Smooth muscle cell (in vitro differentiated cells): Measurements from ENCODE around the gene SAE1. TPM values are rescaled to one million over a fixed set of nuclear protein-coding genes. Genes with fewer than 3 reads are reported as not detected.

Experiments
- DNase-seq: peaks from one replicate; lab custom pipeline; 2025; ENCODE audit not compliant: unreplicated experiment; lab: John Stamatoyannopoulos, UW
- H2AFZ ChIP-seq: fragments of 200-600 bp; sonication (generic); 2 replicates; pipeline ENCODE4 v1.6.0; 2016; ENCODE audit warnings: antibody characterized with exemption, low read depth, mild to moderate bottlenecking
- H3F3A ChIP-seq: fragments of 200-600 bp; sonication (generic); 2 replicates; pipeline ENCODE4 v1.6.0; 2017; ENCODE audit warnings: antibody characterized with exemption, low read depth
- H3K27ac ChIP-seq: fragments of 200-600 bp; sonication (generic); 2 replicates; pipeline ENCODE4 v1.5.1; 2016; ENCODE audit warnings: low read depth, mild to moderate bottlenecking
- H3K27me3 ChIP-seq: fragments of 200-600 bp; sonication (generic); 2 replicates; pipeline ENCODE4 v1.6.1; 2016; ENCODE audit warnings: low read depth, mild to moderate bottlenecking
- H3K36me3 ChIP-seq: fragments of 200-600 bp; sonication (generic); 2 replicates; pipeline ENCODE4 v1.5.1; 2016; ENCODE audit warnings: low read depth
- H3K4me1 ChIP-seq: fragments of 200-600 bp; sonication (generic); 2 replicates; pipeline ENCODE4 v1.5.1; 2016; ENCODE audit warnings: low read depth
- H3K4me2 ChIP-seq: fragments of 200-600 bp; sonication (generic); 2 replicates; pipeline ENCODE4 v1.6.0; 2016; ENCODE audit warnings: mild to moderate bottlenecking
- H3K4me3 ChIP-seq: fragments of 200-600 bp; sonication (generic); 2 replicates; pipeline ENCODE4 v1.5.1; 2016; ENCODE audit warnings: mild to moderate bottlenecking
- H3K79me2 ChIP-seq: fragments of 200-600 bp; sonication (generic); 2 replicates; pipeline ENCODE4 v1.6.0; 2016; ENCODE audit warnings: low read depth, mild to moderate bottlenecking
- H3K9ac ChIP-seq: fragments of 200-600 bp; sonication (generic); 2 replicates; pipeline ENCODE4 v1.6.0; 2016; ENCODE audit warnings: low read depth
- H3K9me3 ChIP-seq: fragments of 200-600 bp; sonication (generic); replicated peaks from 2 replicates; pipeline ENCODE4 v1.5.1; 2016; ENCODE audit warnings: low read depth
- H4K20me1 ChIP-seq: fragments of 200-600 bp; sonication (generic); 2 replicates; pipeline ENCODE4 v1.6.0; 2016; ENCODE audit warnings: low read depth
- WGBS: methylation state at CpG from one replicate; pipeline ENCODE4 v1.1.7; 2016; ENCODE audit warnings: low lambda C conversion rate; 5-methylcytosine and 5-hydroxymethylcytosine counted together
- polyA plus RNA-seq: library from polyadenylated mRNA; unstranded; fragments of >200 nt; fragmentation: Nextera tagmentation; extraction: Ambion mirVana; gene quantifications from 2 replicates; pipeline ENCODE4 v1.2.1, GENCODE V29; 2016
- total RNA-seq: library from RNA; depleted of rRNA; stranded (reverse); fragments of >200 nt; gene quantifications from 2 replicates; pipeline ENCODE4 v1.2.3, GENCODE V29; 2014
- TF ChIP-seq, protein P1 (sequence below): fragments of 200-600 bp; sonication (generic); IDR thresholded peaks from 2 replicates; pipeline ENCODE4 v1.5.1; 2017; ENCODE audit warnings: borderline replicate concordance, mild to moderate bottlenecking, antibody characterized with exemption; ENCODE audit not compliant: insufficient read depth, poor library complexity, severe bottlenecking

The SAE1 gene
- total and polyA plus RNA-seq, 2 experiments from 2014 or later = 65.9 to 89.4 TPM

GRCh38 chr19:47210689-47211316 lies 80.2 kb downstream of the SAE1 start:
- no peak overlapping the region for H2AFZ ChIP-seq

GRCh38 chr19:47215581-47215980 lies 84.9 kb downstream of the SAE1 start:
- 97% methylated on average over 5 of the region's 5 CpGs for WGBS
- TF ChIP-seq, protein P1, sequence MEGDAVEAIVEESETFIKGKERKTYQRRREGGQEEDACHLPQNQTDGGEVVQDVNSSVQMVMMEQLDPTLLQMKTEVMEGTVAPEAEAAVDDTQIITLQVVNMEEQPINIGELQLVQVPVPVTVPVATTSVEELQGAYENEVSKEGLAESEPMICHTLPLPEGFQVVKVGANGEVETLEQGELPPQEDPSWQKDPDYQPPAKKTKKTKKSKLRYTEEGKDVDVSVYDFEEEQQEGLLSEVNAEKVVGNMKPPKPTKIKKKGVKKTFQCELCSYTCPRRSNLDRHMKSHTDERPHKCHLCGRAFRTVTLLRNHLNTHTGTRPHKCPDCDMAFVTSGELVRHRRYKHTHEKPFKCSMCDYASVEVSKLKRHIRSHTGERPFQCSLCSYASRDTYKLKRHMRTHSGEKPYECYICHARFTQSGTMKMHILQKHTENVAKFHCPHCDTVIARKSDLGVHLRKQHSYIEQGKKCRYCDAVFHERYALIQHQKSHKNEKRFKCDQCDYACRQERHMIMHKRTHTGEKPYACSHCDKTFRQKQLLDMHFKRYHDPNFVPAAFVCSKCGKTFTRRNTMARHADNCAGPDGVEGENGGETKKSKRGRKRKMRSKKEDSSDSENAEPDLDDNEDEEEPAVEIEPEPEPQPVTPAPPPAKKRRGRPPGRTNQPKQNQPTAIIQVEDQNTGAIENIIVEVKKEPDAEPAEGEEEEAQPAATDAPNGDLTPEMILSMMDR = no peak
- H3K27ac ChIP-seq = no peak overlapping the region
- no peaks in the 10 kb centered on the region for H3K9me3 ChIP-seq
- H3K9ac ChIP-seq = no peak overlapping the region
- H3K79me2 ChIP-seq = no peaks in the 10 kb centered on the region
- no peak overlapping the region for H2AFZ ChIP-seq
- H3F3A ChIP-seq = no peaks in the 10 kb centered on the region
- DNase-seq = no peak
- H3K4me2 ChIP-seq = no peak overlapping the region
- H4K20me1 ChIP-seq = no peaks in the 10 kb centered on the region
- H3K4me1 ChIP-seq = no peaks in the 10 kb centered on the region
- H3K36me3 ChIP-seq = no peaks in the 10 kb centered on the region
- no peaks in the 10 kb centered on the region for H3K27me3 ChIP-seq
- H3K4me3 ChIP-seq = no peak overlapping the region

More at GRCh38 chr19:47210689-47211316, 80.2 kb downstream of the SAE1 start:
- Histone ChIP-seq H3F3A (peaks cover 9% of the 10 kb centered on the region), H3K36me3 (peaks cover 4% of the 10 kb centered on the region), H3K27me3 (no peaks in the 10 kb centered on the region), H3K9me3 (no peaks in the 10 kb centered on the region), H3K27ac (peak overlapping the region; percentile 71), H3K9ac (peak overlapping the region; percentile 69), H3K4me2 (peak overlapping the region; percentile 59), H3K4me3 (no peak overlapping the region), H3K79me2 (no peaks in the 10 kb centered on the region), H4K20me1 (no peaks in the 10 kb centered on the region), H3K4me1 (no peaks in the 10 kb centered on the region)
- TF ChIP-seq, protein P1 = peak; percentile 85
- DNase-seq = peak; percentile 54
- 54% methylated on average over 19 of the region's 19 CpGs for WGBS

GRCh38 chr19:47221080-47221841 lies 90.6 kb downstream of the SAE1 start:
- no peak for DNase-seq
- H2AFZ ChIP-seq = no peak overlapping the region
- 94% methylated on average over 30 of the region's 33 CpGs for WGBS
- no peaks in the 10 kb centered on the region for H3K27me3 ChIP-seq
- H3F3A ChIP-seq = peaks cover 6% of the 10 kb centered on the region
- no peak overlapping the region for H3K4me2 ChIP-seq
- peaks cover 6% of the 10 kb centered on the region for H3K4me1 ChIP-seq
- H3K4me3 ChIP-seq = no peak overlapping the region
- H3K79me2 ChIP-seq = peaks cover 18% of the 10 kb centered on the region
- no peaks in the 10 kb centered on the region for H3K9me3 ChIP-seq
- H3K9ac ChIP-seq = no peak overlapping the region
- no peaks in the 10 kb centered on the region for H3K36me3 ChIP-seq
- H3K27ac ChIP-seq = no peak overlapping the region
- peaks cover 26% of the 10 kb centered on the region for H4K20me1 ChIP-seq
- TF ChIP-seq, protein P1 = no peak
